CD14-positive monocyte (primary cell): Measurements from ENCODE around the gene HTRA3. TPM values are rescaled to one million over a fixed set of nuclear protein-coding genes. Genes with fewer than 3 reads are reported as not detected.

Experiments used
- DNase-seq, 3 donors: peaks; one replicate each; pipeline ENCODE4 v3.0.0-alpha.2; 2011 to 2022
- H2AFZ ChIP-seq: 2 replicates; pipeline ENCODE4 v1.6.0; 2012; ENCODE audit warnings: mild to moderate bottlenecking, low read depth, low read length, inconsistent platforms; ENCODE audit not compliant: insufficient read depth, poor library complexity, severe bottlenecking
- H3K27ac ChIP-seq, 2 donors: 1 replicate in 1 of 2; 2 replicates in 1 of 2; pipeline ENCODE4 v1.5.1; 2012 to 2013; ENCODE audit warnings: low read length in 2 of 2, control low read depth in 1 of 2, inconsistent platforms in 1 of 2, low read depth in 1 of 2, mild to moderate bottlenecking in 1 of 2
- H3K27me3 ChIP-seq, 2 donors: one replicate each; pipeline versions ENCODE4 v1.6.0 to v1.6.1; 2011 to 2013; ENCODE audit warnings: low read length in 2 of 2; ENCODE audit not compliant: control insufficient read depth in 2 of 2, insufficient read depth in 2 of 2
- H3K36me3 ChIP-seq, 2 donors: replicated peaks in 1 of 2; 1 replicate in 1 of 2; 2 replicates in 1 of 2; pipeline versions ENCODE4 v1.5.1 to v1.6.1; 2012 to 2013; ENCODE audit warnings: low read length in 2 of 2, control low read depth in 1 of 2, inconsistent platforms in 1 of 2, mild to moderate bottlenecking in 1 of 2; ENCODE audit not compliant: insufficient read depth in 2 of 2, control insufficient read depth in 1 of 2
- H3K4me1 ChIP-seq, 2 donors: 1 replicate in 1 of 2; 2 replicates in 1 of 2; pipeline versions ENCODE4 v1.5.1 to v1.6.1; 2012 to 2013; ENCODE audit warnings: low read length in 2 of 2, control low read depth in 1 of 2, inconsistent platforms in 1 of 2, mild to moderate bottlenecking in 1 of 2, moderate library complexity in 1 of 2; ENCODE audit not compliant: insufficient read depth in 2 of 2, control insufficient read depth in 1 of 2
- H3K4me2 ChIP-seq: replicated peaks from 2 replicates; pipeline ENCODE3; 2012; ENCODE audit warnings: low read length, moderate library complexity, mild to moderate bottlenecking; ENCODE audit not compliant: poor library complexity, severe bottlenecking; ENCODE audit errors: extremely low read depth
- H3K4me3 ChIP-seq, 3 experiments: fragments of 200-600 bp in 1 of 3; sonication (generic) in 1 of 3; replicated peaks in 1 of 3; 1 replicate in 2 of 3; 2 replicates in 1 of 3; pipeline ENCODE4 v1.5.1; 2011 to 2013; ENCODE audit warnings: low read length in 3 of 3, mild to moderate bottlenecking in 3 of 3, control low read depth in 2 of 3, low read depth in 2 of 3, inconsistent platforms in 1 of 3, moderate library complexity in 1 of 3
- H3K79me2 ChIP-seq: 2 replicates; pipeline ENCODE4 v1.6.0; 2012; ENCODE audit warnings: mild to moderate bottlenecking, control low read depth, inconsistent platforms, low read length, moderate library complexity; ENCODE audit not compliant: insufficient read depth
- H3K9ac ChIP-seq: 2 replicates; pipeline ENCODE4 v1.6.0; 2017; ENCODE audit warnings: low read length, mild to moderate bottlenecking; ENCODE audit not compliant: insufficient read depth, poor library complexity, severe bottlenecking
- H3K9me3 ChIP-seq, 2 donors: replicated peaks in 1 of 2; 1 replicate in 1 of 2; 2 replicates in 1 of 2; pipeline versions ENCODE4 v1.5.1 to v1.6.1; 2012 to 2013; ENCODE audit warnings: low read length in 2 of 2, control low read depth in 1 of 2; ENCODE audit not compliant: control insufficient read depth in 1 of 2, insufficient read depth in 1 of 2
- H4K20me1 ChIP-seq: 2 replicates; pipeline ENCODE4 v1.6.0; 2012; ENCODE audit warnings: mild to moderate bottlenecking, low read length, control low read depth, moderate library complexity; ENCODE audit not compliant: insufficient read depth
- H3K27ac Mint-ChIP-seq, 7 donors: one replicate each; pipeline ENCODE4 v1.8.0; 2020; ENCODE audit warnings: mild to moderate bottlenecking in 7 of 7, mixed read lengths in 7 of 7, moderate library complexity in 6 of 7, inconsistent platforms in 2 of 7
- H3K27me3 Mint-ChIP-seq, 3 donors: one replicate each; pipeline ENCODE4 v1.8.0; 2021 to 2022; ENCODE audit warnings: low read depth in 3 of 3, mild to moderate bottlenecking in 3 of 3, mixed read lengths in 3 of 3, moderate library complexity in 3 of 3, inconsistent platforms in 1 of 3
- H3K36me3 Mint-ChIP-seq, 2 donors: one replicate each; pipeline ENCODE4 v1.8.0; 2020; ENCODE audit warnings: mixed read lengths in 2 of 2, inconsistent platforms in 1 of 2, mild to moderate bottlenecking in 1 of 2
- H3K4me1 Mint-ChIP-seq: one replicate; pipeline ENCODE4 v1.8.0; 2020; ENCODE audit warnings: mild to moderate bottlenecking, mixed read lengths
- H3K4me3 Mint-ChIP-seq, 2 donors: one replicate each; pipeline ENCODE4 v1.8.0; 2020; ENCODE audit warnings: mild to moderate bottlenecking in 2 of 2, mixed read lengths in 2 of 2, moderate library complexity in 1 of 2
- H3K9me3 Mint-ChIP-seq, 7 donors: one replicate each; pipeline ENCODE4 v1.8.0; 2020 to 2022; ENCODE audit warnings: mixed read lengths in 7 of 7, mild to moderate bottlenecking in 6 of 7, moderate library complexity in 6 of 7, inconsistent platforms in 2 of 7
- WGBS: methylation state at CpG from one replicate; pipeline ENCODE4 v1.1.5; 2013; ENCODE audit warnings: missing lambda C conversion rate; ENCODE audit not compliant: insufficient coverage; 5-methylcytosine and 5-hydroxymethylcytosine counted together
- intact Hi-C, 2 donors: fragments of 100-400 bp; cut with micrococcal nuclease; formaldehyde crosslinking; loops; one replicate each; pipeline versions ENCODE4 v1.15.0 to v1.15.1; 2023
- polyA plus RNA-seq, 3 donors: library from polyadenylated mRNA; depleted of rRNA in 1 of 3; unstranded in 2 of 3; stranded (reverse) in 1 of 3; fragments of 300-500 nt in 2 of 3; fragments of >200 nt in 1 of 3; fragmentation: Illumina TruSeq in 2 of 3; gene quantifications; 1 replicate in 2 of 3; 2 replicates in 1 of 3; pipeline ENCODE4 v1.2.3, GENCODE V29; 2012 to 2021
- TF ChIP-seq, protein P1 (sequence below): fragments of 200-600 bp; IDR thresholded peaks from one replicate; pipeline ENCODE4 v1.8.0; 2022; ENCODE audit warnings: antibody characterized with exemption, mild to moderate bottlenecking

The HTRA3 gene
- polyA plus RNA-seq, 3 donors = not detected

DNA sequence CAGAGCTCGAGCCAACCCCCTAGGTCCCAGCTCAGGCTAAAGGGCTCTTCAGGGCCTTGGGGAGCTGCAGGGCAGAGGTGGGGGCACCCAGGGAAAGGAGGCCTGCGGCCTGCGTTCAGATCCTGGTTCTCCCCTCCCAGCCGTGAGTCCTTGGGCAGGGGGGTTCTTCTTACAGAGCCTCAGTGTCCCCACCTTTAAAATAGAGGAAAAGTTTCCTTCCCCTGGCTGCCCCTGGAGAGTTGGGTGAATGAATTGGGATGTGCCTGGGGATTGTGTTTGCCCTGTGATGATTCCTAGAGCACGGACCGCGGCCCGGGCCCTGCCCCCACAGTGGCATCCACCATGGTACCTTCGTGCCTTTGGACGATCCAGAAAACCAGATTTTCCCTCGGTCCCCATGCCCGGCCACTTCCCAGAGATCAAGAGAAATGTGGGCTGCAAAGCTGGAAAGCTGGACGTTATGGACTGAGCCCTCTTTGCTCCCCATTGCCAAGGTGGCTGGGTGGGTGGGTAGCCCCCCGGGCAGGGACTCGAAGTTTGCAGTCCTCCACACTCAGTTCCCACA is 11.4 kb downstream of the HTRA3 start:
- no peaks in the 10 kb centered on the region for H3K79me2 ChIP-seq
- no peak for DNase-seq
- no peak overlapping the region for H3K27ac Mint-ChIP-seq
- H3K4me3 ChIP-seq = no peak overlapping the region
- no peak overlapping the region for H3K4me3 Mint-ChIP-seq
- H3K36me3 Mint-ChIP-seq = no peaks in the 10 kb centered on the region
- no peaks in the 10 kb centered on the region for H3K27me3 ChIP-seq
- no peaks in the 10 kb centered on the region for H3K9me3 Mint-ChIP-seq
- H3K9me3 ChIP-seq = no peaks in the 10 kb centered on the region
- H3K4me1 ChIP-seq = peaks cover 7 to 14% of the 10 kb centered on the region in 2 donors
- intact Hi-C loops = no loop called here
- peaks cover 4 to 10% (median 8%) of the 10 kb centered on the region in 3 donors for H3K27me3 Mint-ChIP-seq
- TF ChIP-seq, protein P1, sequence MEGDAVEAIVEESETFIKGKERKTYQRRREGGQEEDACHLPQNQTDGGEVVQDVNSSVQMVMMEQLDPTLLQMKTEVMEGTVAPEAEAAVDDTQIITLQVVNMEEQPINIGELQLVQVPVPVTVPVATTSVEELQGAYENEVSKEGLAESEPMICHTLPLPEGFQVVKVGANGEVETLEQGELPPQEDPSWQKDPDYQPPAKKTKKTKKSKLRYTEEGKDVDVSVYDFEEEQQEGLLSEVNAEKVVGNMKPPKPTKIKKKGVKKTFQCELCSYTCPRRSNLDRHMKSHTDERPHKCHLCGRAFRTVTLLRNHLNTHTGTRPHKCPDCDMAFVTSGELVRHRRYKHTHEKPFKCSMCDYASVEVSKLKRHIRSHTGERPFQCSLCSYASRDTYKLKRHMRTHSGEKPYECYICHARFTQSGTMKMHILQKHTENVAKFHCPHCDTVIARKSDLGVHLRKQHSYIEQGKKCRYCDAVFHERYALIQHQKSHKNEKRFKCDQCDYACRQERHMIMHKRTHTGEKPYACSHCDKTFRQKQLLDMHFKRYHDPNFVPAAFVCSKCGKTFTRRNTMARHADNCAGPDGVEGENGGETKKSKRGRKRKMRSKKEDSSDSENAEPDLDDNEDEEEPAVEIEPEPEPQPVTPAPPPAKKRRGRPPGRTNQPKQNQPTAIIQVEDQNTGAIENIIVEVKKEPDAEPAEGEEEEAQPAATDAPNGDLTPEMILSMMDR = no peak
- H3K36me3 ChIP-seq = no peaks in the 10 kb centered on the region
- no peak overlapping the region for H2AFZ ChIP-seq
- H3K4me1 Mint-ChIP-seq = peaks cover 26% of the 10 kb centered on the region
- H4K20me1 ChIP-seq = no peaks in the 10 kb centered on the region
- WGBS = 97% methylated on average over 10 of the region's 15 CpGs
- H3K27ac ChIP-seq = no peak overlapping the region
- no peak overlapping the region for H3K4me2 ChIP-seq
- no peak overlapping the region for H3K9ac ChIP-seq

DNA sequence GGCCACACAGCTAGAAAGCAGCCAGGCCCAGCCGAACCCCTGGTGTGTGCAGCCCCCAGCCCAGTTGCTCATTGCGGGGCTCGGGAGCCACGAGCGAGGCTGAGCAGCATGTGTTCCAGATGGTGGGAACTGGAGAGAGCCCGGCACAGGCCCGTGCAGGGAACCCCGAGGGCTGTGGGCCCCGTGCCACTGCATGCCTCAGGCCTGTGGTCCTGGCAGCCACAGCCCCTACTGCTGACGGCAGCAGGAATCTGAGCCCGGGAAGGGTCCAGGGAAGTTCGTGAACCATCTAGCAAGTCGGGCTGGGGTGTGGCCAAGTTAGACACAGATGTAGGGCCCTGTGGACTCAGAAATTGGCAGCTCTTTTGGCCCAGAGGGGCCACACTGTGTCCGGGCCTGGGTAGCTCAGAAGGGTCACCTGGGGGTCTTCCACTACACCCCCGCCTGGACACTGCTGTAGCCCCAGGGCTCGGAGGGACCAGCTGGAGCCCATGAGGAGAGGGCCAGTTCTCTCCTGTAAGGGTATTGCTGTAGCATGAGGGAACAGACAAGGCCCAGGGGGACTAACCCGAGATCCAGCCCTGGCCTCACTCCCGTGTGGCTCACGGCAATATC is 12.1 kb downstream of the HTRA3 start:
- no peaks in the 10 kb centered on the region for H3K27me3 ChIP-seq
- Mint-ChIP-seq H3K9me3 (no peaks in the 10 kb centered on the region), H3K4me1 (peaks cover 26% of the 10 kb centered on the region), H3K27ac (no peak overlapping the region), H3K4me3 (no peak overlapping the region), H3K36me3 (no peaks in the 10 kb centered on the region), H3K27me3 (peaks cover 4 to 8% (median 5%) of the 10 kb centered on the region in 3 donors)
- WGBS = 92% methylated on average over 18 of the region's 19 CpGs
- no peaks in the 10 kb centered on the region for H3K36me3 ChIP-seq
- intact Hi-C loops = no loop called here
- no peak overlapping the region for H2AFZ ChIP-seq
- H3K4me1 ChIP-seq = peaks cover 7 to 14% of the 10 kb centered on the region in 2 donors
- no peaks in the 10 kb centered on the region for H3K79me2 ChIP-seq
- no peak overlapping the region for H3K27ac ChIP-seq
- no peak overlapping the region for H3K4me3 ChIP-seq
- TF ChIP-seq, protein P1 = no peak
- H4K20me1 ChIP-seq = no peaks in the 10 kb centered on the region
- no peak for DNase-seq
- H3K9me3 ChIP-seq = no peaks in the 10 kb centered on the region
- H3K4me2 ChIP-seq = no peak overlapping the region
- H3K9ac ChIP-seq = no peak overlapping the region
